ENCODE results near the gene ARMC12. TPM values are rescaled to one million over a fixed set of nuclear protein-coding genes. Genes with fewer than 3 reads are reported as not detected.
A peak's percentile ranks its signal among the peaks of the same experiment; 100 is the strongest.

The ARMC12 gene
- total and polyA plus RNA-seq, 2 experiments from 2014 or later = 0.90 to 0.94 TPM

GRCh38 chr6:35735452-35735851 lies 1.4 kb upstream of the ARMC12 start:
- DNase-seq (ENCODE audit: low spot score) (no peak), ATAC-seq (no peak)
- peaks cover 9% of the 10 kb centered on the region for H3K27me3 Mint-ChIP-seq (ENCODE audit: insufficient read depth, low read depth, poor library complexity)
- H4K20me1 ChIP-seq (replicated peaks; ENCODE audit: insufficient read depth) = no peaks in the 10 kb centered on the region
- H3K27ac ChIP-seq (ENCODE audit: low read depth) = no peak overlapping the region
- TF ChIP-seq EZH2 (IDR thresholded peaks at IDR 0.05; ENCODE audit: low read depth, unreplicated experiment) = no peak
- TF ChIP-seq REST (IDR thresholded peaks at IDR 0.05; ENCODE audit: unreplicated experiment) = no peak
- no peak for TF ChIP-seq CREB1 (CRISPR knock-in tag; IDR thresholded peaks at IDR 0.05; ENCODE audit: low read depth)
- no peak for TF ChIP-seq ZNF114 (CRISPR knock-in tag; IDR thresholded peaks at IDR 0.05)
- H3K9me3 Mint-ChIP-seq = no peaks in the 10 kb centered on the region; the same call in 2 of the 3 replicates
- H3K4me2 ChIP-seq = no peak overlapping the region
- no peaks in the 10 kb centered on the region for H3K36me3 Mint-ChIP-seq (ENCODE audit: low read depth)
- H3F3A ChIP-seq (replicated peaks; ENCODE audit: low read depth) = peaks cover 30% of the 10 kb centered on the region
- no peaks in the 10 kb centered on the region; the same call in 1 of the 2 replicates for H3K36me3 ChIP-seq (ENCODE audit: insufficient read depth)
- H3K9me2 ChIP-seq (ENCODE audit: insufficient read depth) = no peaks in the 10 kb centered on the region
- no peak overlapping the region for H3K4me3 ChIP-seq
- H3K79me2 ChIP-seq (replicated peaks; ENCODE audit: insufficient read depth) = no peaks in the 10 kb centered on the region
- peaks cover 50% of the 10 kb centered on the region for H3K4me1 Mint-ChIP-seq
- H3K4me3 Mint-ChIP-seq = no peak overlapping the region
- no peak overlapping the region for H2AFZ ChIP-seq
- no peak overlapping the region for H3K27ac Mint-ChIP-seq
- peaks cover 44% of the 10 kb centered on the region for H3K4me1 ChIP-seq (ENCODE audit: insufficient read depth)
- H3K27me3 ChIP-seq (ENCODE audit: insufficient read depth) = no peaks in the 10 kb centered on the region

GRCh38 chr6:35736253-35736894 lies 458 bp upstream of the ARMC12 start:
- Histone ChIP-seq H3K27ac (ENCODE audit: low read depth) (no peak overlapping the region), H3K4me1 (ENCODE audit: insufficient read depth) (peaks cover 40% of the 10 kb centered on the region), H3K4me3 (no peak overlapping the region), H2AFZ (0 out of 2 replicates have a peak overlapping the region, but pooled peaks have one; percentile 57), H3K27me3 (ENCODE audit: insufficient read depth) (no peaks in the 10 kb centered on the region), H4K20me1 (replicated peaks; ENCODE audit: insufficient read depth) (no peaks in the 10 kb centered on the region), H3K79me2 (replicated peaks; ENCODE audit: insufficient read depth) (no peaks in the 10 kb centered on the region), H3K4me2 (no peak overlapping the region), H3F3A (replicated peaks; ENCODE audit: low read depth) (peaks cover 27% of the 10 kb centered on the region), H3K36me3 (ENCODE audit: insufficient read depth) (no peaks in the 10 kb centered on the region; the same call in 1 of the 2 replicates), H3K9me2 (ENCODE audit: insufficient read depth) (no peaks in the 10 kb centered on the region)
- H3K4me3 Mint-ChIP-seq = no peak overlapping the region
- H3K4me1 Mint-ChIP-seq = peaks cover 51% of the 10 kb centered on the region
- TF ChIP-seq ZNF462 (CRISPR knock-in tag; IDR thresholded peaks at IDR 0.05) (no peak), CTCF (conservative IDR thresholded peaks at IDR 0.05; ENCODE audit: low read depth in 2 of 2) (peak; percentile 97 to 99)
- H3K36me3 Mint-ChIP-seq (ENCODE audit: low read depth) = no peaks in the 10 kb centered on the region
- peak; percentile 92 for DNase-seq (ENCODE audit: low spot score)
- H3K9me3 Mint-ChIP-seq = no peaks in the 10 kb centered on the region; the same call in 2 of the 3 replicates
- peak; percentile 35 for ATAC-seq
- H3K27me3 Mint-ChIP-seq (ENCODE audit: insufficient read depth, low read depth, poor library complexity) = peaks cover 9% of the 10 kb centered on the region
- H3K27ac Mint-ChIP-seq = no peak overlapping the region
